NCI-H82 treated with DMSO at 0.1 percent for 48 hours (cell line): ENCODE measurements around the gene TBX21.
A peak's percentile ranks its signal among the peaks of the same experiment; 100 is the strongest.

Experiments used
- DNase-seq: peaks from one replicate; lab custom pipeline; 2025; ENCODE audit not compliant: unreplicated experiment; lab: John Stamatoyannopoulos, UW

The TBX21 gene

GRCh38 chr17:47697906-47698711, 34.9 kb upstream of the TBX21 start:
- DNase-seq: no peak

GRCh38 chr17:47698749-47699535, 34.1 kb upstream of the TBX21 start:
- peak; percentile 37 for DNase-seq

- no peak for DNase-seq
These were observed 33.5 kb upstream of the TBX21 start for GRCh38 chr17:47699536-47699840.

GRCh38 chr17:47700471-47701449, 32.3 kb upstream of the TBX21 start:
- no peak for DNase-seq

- DNase-seq: no peak
These were observed 31.4 kb upstream of the TBX21 start for GRCh38 chr17:47701608-47702007.

- no peak for DNase-seq
These were observed 30.5 kb upstream of the TBX21 start for GRCh38 chr17:47702391-47702995.

GRCh38 chr17:47703191-47703591, 29.8 kb upstream of the TBX21 start:
- no peak for DNase-seq

- no peak for DNase-seq
These were observed 29.4 kb upstream of the TBX21 start for GRCh38 chr17:47703671-47704070.

GRCh38 chr17:47704116-47704515, 28.9 kb upstream of the TBX21 start:
- no peak for DNase-seq

GRCh38 chr17:47704736-47705135, 28.3 kb upstream of the TBX21 start:
- DNase-seq: no peak

GRCh38 chr17:47705536-47706530, 27.2 kb upstream of the TBX21 start:
- no peak for DNase-seq

- peak; percentile 32 for DNase-seq
These were observed 25.8 kb upstream of the TBX21 start for GRCh38 chr17:47707056-47707804.

- DNase-seq: no peak
These were observed 25.2 kb upstream of the TBX21 start for GRCh38 chr17:47707884-47708283.

- DNase-seq: no peak
These were observed 24.6 kb upstream of the TBX21 start for GRCh38 chr17:47708312-47708863.

GRCh38 chr17:47708864-47709541, 24.0 kb upstream of the TBX21 start:
- DNase-seq: no peak

- no peak for DNase-seq
These were observed 23.4 kb upstream of the TBX21 start for GRCh38 chr17:47709594-47709993.

- no peak for DNase-seq
These were observed 21.5 kb upstream of the TBX21 start for GRCh38 chr17:47711366-47712099.
